DMS 273 treated with DMSO at 0.1 percent for 48 hours (cell line): ENCODE results near the gene MAP3K20.

Experiments used
- DNase-seq: peaks from one replicate; lab custom pipeline; 2025; lab: John Stamatoyannopoulos, UW

MAP3K20 gene

GRCh38 chr2:173204316-173204715, 128.7 kb downstream of the MAP3K20 start:
- DNase-seq = no peak

- DNase-seq = no peak
Measured at GRCh38 chr2:173205375-173205774, 129.7 kb downstream of the MAP3K20 start.

- peak; percentile 62 for DNase-seq
Measured at GRCh38 chr2:173207124-173207523, 131.5 kb downstream of the MAP3K20 start.

- DNase-seq = peak; percentile 76
Measured at GRCh38 chr2:173210270-173211196, 134.9 kb downstream of the MAP3K20 start.

GRCh38 chr2:173213181-173213580, 137.5 kb downstream of the MAP3K20 start:
- DNase-seq = no peak

- DNase-seq = no peak
Measured at GRCh38 chr2:173214213-173214612, 138.6 kb downstream of the MAP3K20 start.

GRCh38 chr2:173215316-173215715, 139.7 kb downstream of the MAP3K20 start:
- DNase-seq = no peak

GRCh38 chr2:173216051-173216450, 140.4 kb downstream of the MAP3K20 start:
- no peak for DNase-seq

GRCh38 chr2:173216668-173217067, 141.0 kb downstream of the MAP3K20 start:
- no peak for DNase-seq

GRCh38 chr2:173217116-173217840, 141.6 kb downstream of the MAP3K20 start:
- no peak for DNase-seq

GRCh38 chr2:173218326-173219056, 142.8 kb downstream of the MAP3K20 start:
- DNase-seq = no peak

- no peak for DNase-seq
Measured at GRCh38 chr2:173221132-173221695, 145.6 kb downstream of the MAP3K20 start.

- no peak for DNase-seq
Measured at GRCh38 chr2:173221937-173222594, 146.4 kb downstream of the MAP3K20 start.

- DNase-seq = no peak
Measured at GRCh38 chr2:173223871-173224270, 148.2 kb downstream of the MAP3K20 start.

- no peak for DNase-seq
Measured at GRCh38 chr2:173226899-173227698, 151.5 kb downstream of the MAP3K20 start.

GRCh38 chr2:173229086-173229485, 153.4 kb downstream of the MAP3K20 start:
- no peak for DNase-seq

- no peak for DNase-seq
Measured at GRCh38 chr2:173230181-173230580, 154.5 kb downstream of the MAP3K20 start.

- no peak for DNase-seq
Measured at GRCh38 chr2:173231042-173231441, 155.4 kb downstream of the MAP3K20 start.

- no peak for DNase-seq
Measured at GRCh38 chr2:173231465-173231864, 155.8 kb downstream of the MAP3K20 start.

GRCh38 chr2:173232956-173233744, 157.5 kb downstream of the MAP3K20 start:
- no peak for DNase-seq
